Neural progenitor cell (in vitro differentiated cells): Measurements from ENCODE around the gene IRF2BP2. TPM values are rescaled to one million over a fixed set of nuclear protein-coding genes. Genes with fewer than 3 reads are reported as not detected.

Experiments used
- DNase-seq: peaks from one replicate; pipeline ENCODE4 v3.0.0-alpha.2; 2016; ENCODE audit warnings: low spot score
- H2AFZ ChIP-seq: fragments of 200-600 bp; sonication (generic); replicated peaks from 2 replicates; pipeline ENCODE4 v1.6.1; 2016; ENCODE audit warnings: antibody characterized with exemption
- H3F3A ChIP-seq: fragments of 200-600 bp; sonication (generic); 2 replicates; pipeline ENCODE4 v1.6.1; 2016; ENCODE audit warnings: antibody characterized with exemption, low read depth
- H3K27ac ChIP-seq: fragments of 200-600 bp; sonication (generic); 2 replicates; pipeline ENCODE4 v1.5.1; 2016; ENCODE audit warnings: mild to moderate bottlenecking
- H3K27me3 ChIP-seq: fragments of 200-600 bp; sonication (generic); 2 replicates; pipeline ENCODE4 v1.6.1; 2016; ENCODE audit warnings: mild to moderate bottlenecking, moderate library complexity
- H3K36me3 ChIP-seq: fragments of 200-600 bp; sonication (generic); 2 replicates; pipeline ENCODE4 v1.5.1; 2016
- H3K4me1 ChIP-seq: fragments of 200-600 bp; sonication (generic); 2 replicates; pipeline ENCODE4 v1.6.1; 2016; ENCODE audit warnings: mixed run types
- H3K4me2 ChIP-seq: fragments of 200-600 bp; sonication (generic); 2 replicates; pipeline ENCODE4 v1.6.1; 2016
- H3K4me3 ChIP-seq: fragments of 200-600 bp; sonication (generic); 2 replicates; pipeline ENCODE4 v1.5.1; 2016
- H3K79me2 ChIP-seq: fragments of 200-600 bp; sonication (generic); 2 replicates; pipeline ENCODE4 v1.6.1; 2016; ENCODE audit warnings: low read depth
- H3K9ac ChIP-seq: fragments of 200-600 bp; sonication (generic); 2 replicates; pipeline ENCODE4 v1.6.1; 2016
- H3K9me3 ChIP-seq: fragments of 200-600 bp; sonication (generic); 2 replicates; pipeline ENCODE4 v1.5.1; 2016; ENCODE audit warnings: low read depth
- H4K20me1 ChIP-seq: fragments of 200-600 bp; sonication (generic); 2 replicates; pipeline ENCODE4 v1.6.1; 2016; ENCODE audit warnings: low read depth
- H3K27ac Mint-ChIP-seq: 3 replicates; pipeline ENCODE4 v1.8.0; 2021; ENCODE audit warnings: mixed read lengths
- H3K27me3 Mint-ChIP-seq: 2 replicates; pipeline ENCODE4 v1.8.0; 2022; ENCODE audit warnings: low read depth, mild to moderate bottlenecking, inconsistent platforms, moderate library complexity, mixed read lengths; ENCODE audit not compliant: insufficient read depth
- H3K36me3 Mint-ChIP-seq: 3 replicates; pipeline ENCODE4 v1.8.0; 2021; ENCODE audit warnings: mixed read lengths
- H3K4me1 Mint-ChIP-seq: 3 replicates; pipeline ENCODE4 v1.8.0; 2021; ENCODE audit warnings: mixed read lengths
- H3K4me3 Mint-ChIP-seq: 3 replicates; pipeline ENCODE4 v1.8.0; 2021; ENCODE audit warnings: mild to moderate bottlenecking, moderate library complexity, mixed read lengths
- H3K9me3 Mint-ChIP-seq: 3 replicates; pipeline ENCODE4 v1.8.0; 2020; ENCODE audit warnings: mixed read lengths
- CTCF ChIP-seq: fragments of 200-600 bp; sonication (generic); IDR thresholded peaks from 2 replicates; pipeline ENCODE4 v1.5.1; 2017; ENCODE audit warnings: antibody characterized with exemption, mild to moderate bottlenecking
- EZH2 ChIP-seq: fragments of 200-600 bp; sonication (generic); IDR thresholded peaks from 2 replicates; pipeline ENCODE4 v1.6.1; 2017; ENCODE audit warnings: antibody characterized with exemption, mild to moderate bottlenecking, moderate library complexity
- EZH2phosphoT487 ChIP-seq: fragments of 200-600 bp; sonication (generic); IDR thresholded peaks from 2 replicates; pipeline ENCODE4 v1.6.1; 2017; ENCODE audit warnings: antibody characterized with exemption
- total RNA-seq: library from RNA; depleted of rRNA; stranded (reverse); fragments of >200 nt; gene quantifications from 2 replicates; pipeline ENCODE4 v1.2.3, GENCODE V29; 2015; ENCODE audit warnings: low replicate concordance

IRF2BP2 gene
- 21.2 and 22.9 TPM in 2 replicates for total RNA-seq

DNA sequence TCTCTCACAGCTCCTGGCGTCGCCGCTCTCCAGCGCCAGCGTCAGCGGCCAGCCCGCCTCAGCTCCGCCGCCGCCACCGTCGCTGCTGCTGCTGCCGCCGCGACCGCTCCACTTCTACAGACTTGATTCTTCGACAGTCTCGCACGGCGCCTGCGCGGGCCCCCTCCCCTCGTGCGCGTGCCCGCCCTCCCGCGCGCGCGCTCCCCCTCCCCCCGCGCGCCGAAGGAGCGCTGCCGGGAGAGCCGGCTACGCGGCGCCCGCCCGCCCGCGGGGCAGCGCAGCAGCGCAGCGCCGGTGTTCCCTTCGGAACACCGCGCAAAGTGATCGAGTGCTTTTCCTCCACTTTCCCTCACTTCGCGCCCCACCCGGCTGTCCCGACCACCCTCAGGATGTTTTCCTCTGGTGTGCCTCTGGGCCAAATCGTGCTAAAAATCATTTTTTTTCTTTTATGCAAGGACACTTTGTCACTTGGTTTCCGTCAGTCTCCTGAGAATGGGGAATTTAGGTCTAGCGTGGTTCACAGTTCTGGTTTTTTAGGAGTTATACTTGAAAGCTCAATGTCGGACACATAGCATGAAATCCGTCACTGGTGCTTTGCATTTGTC is at the start of gene IRF2BP2:
TSS of gene IRF2BP2 (minus strand) at position 118 of the 605 bp plus-strand sequence. CDS start 684 bp downstream, outside the sequence.
- Histone ChIP-seq H3K27ac (peak within 1 kb of the TSS; percentile 92), H3K9ac (no peak within 1 kb of the TSS), H3K4me3 (peak within 1 kb of the TSS; percentile 62), H4K20me1 (peaks cover 37% of the 10 kb centered on the region), H3K9me3 (no peaks in the 10 kb centered on the region), H3F3A (peaks cover 38% of the 10 kb centered on the region), H3K4me1 (peaks cover 48% of the 10 kb centered on the region), H3K36me3 (peaks cover 4% of the 10 kb centered on the region), H2AFZ (peak within 1 kb of the TSS; percentile 35), H3K4me2 (peak within 1 kb of the TSS; percentile 96), H3K27me3 (no peaks in the 10 kb centered on the region), H3K79me2 (peaks cover 42% of the 10 kb centered on the region)
- TF ChIP-seq CTCF (no peak), EZH2 (no peak), EZH2phosphoT487 (peak; percentile 7)
- H3K4me1 Mint-ChIP-seq: peaks cover 69% of the 10 kb centered on the region
- peak within 1 kb of the TSS; percentile 99 for H3K27ac Mint-ChIP-seq
- peaks cover 10% of the 10 kb centered on the region for H3K27me3 Mint-ChIP-seq
- peaks cover 3% of the 10 kb centered on the region for H3K9me3 Mint-ChIP-seq
- H3K4me3 Mint-ChIP-seq: peak within 1 kb of the TSS; percentile 97
- DNase-seq: peak; percentile 92
- peaks cover 24% of the 10 kb centered on the region for H3K36me3 Mint-ChIP-seq

DNA sequence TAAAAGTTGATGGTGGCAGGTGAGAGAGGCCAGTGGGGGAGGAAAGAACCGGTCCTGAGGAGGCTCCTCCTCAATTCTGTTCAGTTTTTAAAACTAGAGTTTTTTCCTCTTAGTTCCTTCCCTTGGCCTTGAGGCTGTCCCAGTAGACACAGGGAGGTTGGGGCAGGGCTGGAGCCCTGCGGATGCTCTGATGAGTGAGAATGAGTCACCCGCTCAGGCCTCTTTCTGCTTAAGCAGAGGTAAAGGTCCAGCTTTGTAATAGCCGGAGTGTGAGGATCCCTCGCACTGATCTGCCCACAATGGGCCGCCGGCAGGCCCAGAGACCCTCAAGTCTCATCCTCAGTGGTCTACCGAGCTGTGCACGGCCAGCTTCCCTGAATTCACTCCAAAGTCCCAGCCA is 49.6 kb upstream of the IRF2BP2 start:
- no peak overlapping the region for H3K4me3 Mint-ChIP-seq
- no peak for DNase-seq
- H3K36me3 Mint-ChIP-seq: no peaks in the 10 kb centered on the region
- no peaks in the 10 kb centered on the region for H3K27me3 ChIP-seq
- H3K79me2 ChIP-seq: no peaks in the 10 kb centered on the region
- H3K27ac Mint-ChIP-seq: no peak overlapping the region
- no peak overlapping the region for H3K4me2 ChIP-seq
- H3K4me3 ChIP-seq: no peak overlapping the region
- H3K36me3 ChIP-seq: no peaks in the 10 kb centered on the region
- TF ChIP-seq EZH2 (no peak), CTCF (no peak), EZH2phosphoT487 (no peak)
- H3K9me3 Mint-ChIP-seq: no peaks in the 10 kb centered on the region
- no peaks in the 10 kb centered on the region for H4K20me1 ChIP-seq
- H3K4me1 ChIP-seq: peaks cover 7% of the 10 kb centered on the region
- no peak overlapping the region for H2AFZ ChIP-seq
- no peak overlapping the region for H3K27ac ChIP-seq
- no peak overlapping the region for H3K9ac ChIP-seq
- no peaks in the 10 kb centered on the region for H3F3A ChIP-seq
- H3K27me3 Mint-ChIP-seq: peaks cover 4% of the 10 kb centered on the region
- no peaks in the 10 kb centered on the region for H3K9me3 ChIP-seq
- peaks cover 16% of the 10 kb centered on the region for H3K4me1 Mint-ChIP-seq

DNA sequence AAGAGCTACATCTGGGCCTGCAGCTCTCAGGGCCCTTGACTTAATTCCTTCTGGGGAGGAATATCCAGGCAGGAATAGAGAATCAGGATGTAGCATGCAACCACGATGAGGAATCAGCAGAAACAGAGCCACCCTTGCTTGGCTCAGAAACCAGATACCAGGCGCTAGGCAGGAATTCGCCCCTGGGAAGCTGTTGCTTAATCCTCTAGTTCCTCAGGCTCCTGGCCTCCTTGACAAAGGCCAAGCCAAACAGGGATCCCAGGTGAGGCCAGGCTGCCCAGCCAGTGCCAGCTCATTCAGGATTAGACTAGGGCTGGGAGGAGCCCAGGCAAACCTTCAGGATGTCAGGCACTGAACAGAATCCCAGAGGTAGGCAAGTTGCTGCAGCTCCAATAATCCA is 48.2 kb upstream of the IRF2BP2 start:
- Histone ChIP-seq H3K9ac (no peak overlapping the region), H3K4me1 (peaks cover 7% of the 10 kb centered on the region), H3F3A (no peaks in the 10 kb centered on the region), H2AFZ (no peak overlapping the region), H3K4me3 (no peak overlapping the region), H3K36me3 (no peaks in the 10 kb centered on the region), H3K9me3 (no peaks in the 10 kb centered on the region), H3K27me3 (no peaks in the 10 kb centered on the region), H3K27ac (no peak overlapping the region), H3K4me2 (no peak overlapping the region), H3K79me2 (no peaks in the 10 kb centered on the region), H4K20me1 (no peaks in the 10 kb centered on the region)
- no peak overlapping the region for H3K4me3 Mint-ChIP-seq
- TF ChIP-seq EZH2 (no peak), EZH2phosphoT487 (no peak), CTCF (no peak)
- no peaks in the 10 kb centered on the region for H3K9me3 Mint-ChIP-seq
- no peaks in the 10 kb centered on the region for H3K27me3 Mint-ChIP-seq
- H3K4me1 Mint-ChIP-seq: peaks cover 12% of the 10 kb centered on the region
- no peak overlapping the region for H3K27ac Mint-ChIP-seq
- DNase-seq: peak; percentile 46
- H3K36me3 Mint-ChIP-seq: no peaks in the 10 kb centered on the region
